OCI-LY3 (cell line): ENCODE results near the gene NANS.

Experiments
- EZH2phosphoT487 ChIP-seq: fragments of 200-600 bp; shearing (Covaris generic); IDR thresholded peaks from 2 replicates; pipeline ENCODE4 v1.6.1; 2018; ENCODE audit warnings: antibody characterized with exemption, mixed run types, low read depth
- TF ChIP-seq, protein P1 (sequence below): fragments of 200-600, 300-600 bp; sonication (generic); IDR thresholded peaks from 2 replicates; pipeline ENCODE4 v1.5.1; 2014; ENCODE audit warnings: antibody characterized with exemption, low read length, low read depth

DNA sequence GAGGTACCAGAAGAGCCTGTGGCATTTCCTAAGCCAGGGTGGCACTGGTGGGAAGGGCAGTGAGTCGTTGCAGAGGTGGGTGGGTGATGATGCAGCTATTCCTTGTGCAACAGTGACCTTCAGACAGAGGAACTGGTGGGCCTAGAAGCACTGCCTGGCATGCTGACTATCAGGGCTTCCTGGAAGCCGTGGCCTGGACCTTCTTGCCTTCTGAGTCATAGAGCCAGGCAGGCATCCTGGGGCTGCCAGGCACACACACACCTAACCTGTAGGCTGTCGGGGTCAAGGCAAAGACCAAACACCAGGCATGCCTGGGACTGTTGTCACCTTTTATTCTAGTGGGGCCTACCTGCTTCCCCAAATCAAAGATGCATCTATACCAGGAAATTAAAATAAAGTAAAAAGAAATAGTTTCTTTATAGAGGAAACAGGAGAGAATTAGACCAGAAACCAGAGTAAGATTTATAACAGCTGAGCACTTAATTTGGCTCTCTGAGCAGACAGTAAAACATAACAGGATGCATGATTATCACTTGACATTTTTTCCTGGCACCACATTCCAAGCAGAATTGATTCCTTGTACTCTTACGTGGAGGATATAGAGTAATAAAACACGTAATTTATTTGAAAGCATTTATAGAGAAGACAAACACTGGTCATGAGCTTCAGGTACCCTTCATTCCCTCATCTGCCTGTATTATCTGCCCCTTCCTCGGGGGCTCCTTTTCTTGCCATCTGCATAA lies 25.1 kb downstream of the NANS start:
- TF ChIP-seq, protein P1, sequence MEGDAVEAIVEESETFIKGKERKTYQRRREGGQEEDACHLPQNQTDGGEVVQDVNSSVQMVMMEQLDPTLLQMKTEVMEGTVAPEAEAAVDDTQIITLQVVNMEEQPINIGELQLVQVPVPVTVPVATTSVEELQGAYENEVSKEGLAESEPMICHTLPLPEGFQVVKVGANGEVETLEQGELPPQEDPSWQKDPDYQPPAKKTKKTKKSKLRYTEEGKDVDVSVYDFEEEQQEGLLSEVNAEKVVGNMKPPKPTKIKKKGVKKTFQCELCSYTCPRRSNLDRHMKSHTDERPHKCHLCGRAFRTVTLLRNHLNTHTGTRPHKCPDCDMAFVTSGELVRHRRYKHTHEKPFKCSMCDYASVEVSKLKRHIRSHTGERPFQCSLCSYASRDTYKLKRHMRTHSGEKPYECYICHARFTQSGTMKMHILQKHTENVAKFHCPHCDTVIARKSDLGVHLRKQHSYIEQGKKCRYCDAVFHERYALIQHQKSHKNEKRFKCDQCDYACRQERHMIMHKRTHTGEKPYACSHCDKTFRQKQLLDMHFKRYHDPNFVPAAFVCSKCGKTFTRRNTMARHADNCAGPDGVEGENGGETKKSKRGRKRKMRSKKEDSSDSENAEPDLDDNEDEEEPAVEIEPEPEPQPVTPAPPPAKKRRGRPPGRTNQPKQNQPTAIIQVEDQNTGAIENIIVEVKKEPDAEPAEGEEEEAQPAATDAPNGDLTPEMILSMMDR = no peak
- no peak for TF ChIP-seq EZH2phosphoT487
